A172 (cell line): ENCODE data around the gene ZNF628. TPM values are rescaled to one million over a fixed set of nuclear protein-coding genes. Genes with fewer than 3 reads are reported as not detected.

Experiments used
- DNase-seq: peaks from one replicate; pipeline ENCODE4 v3.0.0-alpha.2; 2015; ENCODE audit warnings: low spot score
- total RNA-seq: library from RNA; depleted of rRNA; stranded (reverse); fragments of >200 nt; shearing (Covaris generic); gene quantifications from 2 replicates; pipeline ENCODE4 v1.2.3, GENCODE V29; 2014; rRNA removed

Gene ZNF628
- total RNA-seq, 1 experiment from 2014 or later, result 4.8 TPM

- DNase-seq, result no peak
Observed at GRCh38 chr19:55529636-55530234, 53.3 kb downstream of the ZNF628 start.

DNA sequence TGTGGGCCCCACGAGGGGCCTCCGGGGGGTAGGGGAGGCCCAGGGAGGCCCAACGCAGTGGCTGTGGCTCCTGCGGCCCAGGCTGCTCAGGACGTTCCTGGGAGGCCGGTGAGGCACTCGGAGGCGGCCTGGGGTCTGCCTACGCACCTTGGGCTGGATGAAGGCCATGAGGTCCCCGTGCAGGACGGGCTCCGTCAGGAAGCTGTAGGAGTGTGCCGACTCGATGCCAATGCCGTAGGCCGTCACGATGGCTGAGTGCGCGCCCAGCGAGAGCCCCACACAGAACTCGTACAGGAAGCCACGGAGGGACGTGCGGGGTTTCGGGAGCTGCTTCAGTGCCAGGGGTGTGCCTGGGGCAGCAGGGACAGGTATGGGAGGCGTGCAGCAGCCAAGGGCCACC is 54.6 kb downstream of the ZNF628 start:
- no peak for DNase-seq

Other genes starting within 250 kb of the ZNF628 start
- gene TMEM86B, start 247.9 kb upstream of the ZNF628 start, total RNA-seq, result 1.6 and 3.4 TPM in 2 replicates
- 73.6 and 80.1 TPM in 2 replicates for gene PPP6R1, start 217.6 kb upstream of the ZNF628 start, total RNA-seq
- 88.0 and 108 TPM in 2 replicates for gene HSPBP1, start 196.5 kb upstream of the ZNF628 start, total RNA-seq
- 11.6 and 12.8 TPM in 2 replicates for gene BRSK1, start 192.6 kb upstream of the ZNF628 start, total RNA-seq
- not detected in 2 replicates for gene TMEM150B, start 151.3 kb upstream of the ZNF628 start, total RNA-seq
- 19.1 and 19.8 TPM in 2 replicates for gene KMT5C, start 136.7 kb upstream of the ZNF628 start, total RNA-seq
- gene COX6B2, start 121.9 kb upstream of the ZNF628 start, total RNA-seq, result 0.28 TPM in 1 of 2 replicates, not detected in the other
- gene GARIN5B, start 113.4 kb upstream of the ZNF628 start, total RNA-seq, result not detected in 2 replicates
- 8.4 and 9.4 TPM in 2 replicates for gene IL11, start 106.2 kb upstream of the ZNF628 start, total RNA-seq
- gene TMEM190, start 99.8 kb upstream of the ZNF628 start, total RNA-seq, result not detected in 2 replicates
- gene TMEM238, start 92.3 kb upstream of the ZNF628 start, total RNA-seq, result 1.2 TPM in 1 of 2 replicates, not detected in the other
- 453 and 647 TPM in 2 replicates for gene RPL28, start 90.7 kb upstream of the ZNF628 start, total RNA-seq
- gene UBE2S, start 68.8 kb upstream of the ZNF628 start, total RNA-seq, result 272 and 464 TPM in 2 replicates
- not detected in 2 replicates for gene SHISA7, start 33.3 kb upstream of the ZNF628 start, total RNA-seq
- 114 and 139 TPM in 2 replicates for gene ISOC2, start 15.0 kb upstream of the ZNF628 start, total RNA-seq
- 0.07 TPM in 1 of 2 replicates, not detected in the other for gene C19orf85, start 11.9 kb upstream of the ZNF628 start, total RNA-seq
- 56.2 and 65.7 TPM in 2 replicates for gene NAT14, start 8.6 kb downstream of the ZNF628 start, total RNA-seq
- gene SSC5D, start 11.8 kb downstream of the ZNF628 start, total RNA-seq, result 1.1 and 1.2 TPM in 2 replicates
- 0.38 TPM in 1 of 2 replicates, not detected in the other for gene SBK2, start 60.5 kb downstream of the ZNF628 start, total RNA-seq
- gene SBK3, start 68.9 kb downstream of the ZNF628 start, total RNA-seq, result 0.19 and 0.81 TPM in 2 replicates
- gene ZNF579, start 104.2 kb downstream of the ZNF628 start, total RNA-seq, result 7.9 and 16.6 TPM in 2 replicates
- 11.5 and 11.7 TPM in 2 replicates for gene FIZ1, start 122.9 kb downstream of the ZNF628 start, total RNA-seq
- gene ZNF524, start 123.7 kb downstream of the ZNF628 start, total RNA-seq, result 20.0 and 23.7 TPM in 2 replicates
- 0.81 and 1.4 TPM in 2 replicates for gene ZNF865, start 129.0 kb downstream of the ZNF628 start, total RNA-seq
- 0.62 and 6.5 TPM in 2 replicates for gene ZNF784, start 147.9 kb downstream of the ZNF628 start, total RNA-seq
- 13.0 and 21.6 TPM in 2 replicates for gene ZNF580, start 164.4 kb downstream of the ZNF628 start, total RNA-seq
- 7.3 and 20.2 TPM in 2 replicates for gene ZNF581, start 167.0 kb downstream of the ZNF628 start, total RNA-seq
- gene CCDC106, start 171.6 kb downstream of the ZNF628 start, total RNA-seq, result 2.6 and 6.0 TPM in 2 replicates
- gene U2AF2, start 178.4 kb downstream of the ZNF628 start, total RNA-seq, result 143 and 169 TPM in 2 replicates
- 135 and 138 TPM in 2 replicates for gene EPN1, start 198.6 kb downstream of the ZNF628 start, total RNA-seq